ENCODE data around the gene PTGIS.
"Not testable (repeated sequence)": the region's sequence is repeated elsewhere in the genome, so short reads cannot be mapped to it uniquely, and the experiment has no call there.

Gene PTGIS

DNA sequence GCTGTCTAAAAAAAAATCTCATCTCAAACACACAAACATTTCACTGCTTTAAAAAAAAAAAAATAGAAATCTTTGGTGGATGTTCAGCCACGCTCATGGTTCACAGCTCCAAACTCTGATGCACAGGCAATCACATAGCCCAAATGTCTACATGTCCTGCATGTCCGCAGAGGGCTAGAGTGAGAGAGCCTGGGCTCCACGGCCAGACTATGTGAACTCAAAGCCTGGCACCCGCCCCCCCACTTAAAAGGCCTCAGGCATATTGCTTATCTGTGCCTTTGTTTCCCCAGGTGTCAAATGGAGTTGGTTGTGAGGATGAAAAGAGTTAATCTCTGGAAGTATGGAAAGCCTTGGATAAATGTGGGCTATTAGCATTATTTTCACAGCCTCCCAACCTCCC, 10.5 kb upstream of the PTGIS start:
- no peak for DNase-seq

DNA sequence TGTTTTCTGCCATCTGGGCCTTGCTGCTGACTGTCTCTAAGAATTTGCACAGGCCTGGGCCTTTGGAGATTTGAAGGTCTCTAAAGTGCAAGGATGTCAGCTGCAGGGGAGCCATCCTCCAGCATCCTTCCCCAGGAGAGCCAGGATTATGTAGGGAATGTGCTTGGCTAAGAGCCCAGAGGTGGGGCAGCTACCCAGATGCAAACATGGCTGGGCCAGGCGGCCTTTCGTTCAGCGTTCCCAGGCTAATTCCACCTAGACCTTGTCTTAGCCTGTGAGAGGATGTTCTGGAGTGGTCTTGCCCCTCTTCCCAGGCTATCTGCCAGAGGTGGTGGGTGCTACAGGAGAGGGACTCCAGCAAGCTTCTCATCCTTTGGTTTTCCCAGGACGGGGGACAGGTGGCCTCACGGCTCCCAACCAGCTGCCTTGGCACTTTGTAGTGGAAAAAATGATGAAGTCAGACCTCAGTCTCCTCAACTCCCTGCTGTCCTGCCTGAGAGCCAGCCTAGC, 7.7 kb upstream of the PTGIS start:
- DNase-seq: peak; percentile 63

- no peak for DNase-seq
These were observed 6.0 kb upstream of the PTGIS start for GRCh38 chr20:49573900-49574416.

GRCh38 chr20:49572857-49573256, 4.9 kb upstream of the PTGIS start:
- no peak for DNase-seq

- DNase-seq: no peak
These were observed 3.6 kb upstream of the PTGIS start for GRCh38 chr20:49571553-49571835.

GRCh38 chr20:49570828-49571552, 3.1 kb upstream of the PTGIS start:
- peak; percentile 18 for DNase-seq

DNA sequence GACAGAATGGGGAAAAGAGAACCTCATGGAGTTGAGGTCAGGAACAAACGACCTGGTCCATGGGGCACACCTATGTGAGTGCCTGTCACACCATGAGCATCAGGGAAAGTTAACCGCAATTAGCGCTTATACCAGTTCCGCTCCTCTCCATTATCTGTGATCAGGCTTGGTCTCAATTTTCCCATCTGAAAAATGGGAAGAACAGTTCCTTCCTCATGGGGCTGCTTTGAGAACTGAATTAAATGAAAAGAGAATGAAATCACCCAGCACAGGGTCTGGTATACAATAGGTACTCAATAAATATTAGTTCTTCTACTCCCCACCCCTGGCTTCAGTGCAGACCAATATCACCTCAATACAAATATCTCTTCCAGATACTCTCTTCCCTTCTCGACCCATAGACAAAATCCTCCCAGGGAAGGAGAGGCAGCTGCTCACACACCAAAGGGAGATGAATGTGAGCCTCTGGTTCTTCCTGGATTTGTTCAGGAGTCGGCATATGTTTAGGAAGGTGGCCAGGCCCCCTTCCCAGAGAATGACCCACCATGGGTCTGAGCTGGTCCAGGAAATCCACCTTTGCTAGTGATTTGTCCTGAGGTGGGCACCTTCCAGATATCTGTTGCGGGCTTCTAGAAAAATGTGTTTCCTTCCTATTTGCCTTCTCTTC, 2.4 kb upstream of the PTGIS start:
- DNase-seq: no peak

DNA sequence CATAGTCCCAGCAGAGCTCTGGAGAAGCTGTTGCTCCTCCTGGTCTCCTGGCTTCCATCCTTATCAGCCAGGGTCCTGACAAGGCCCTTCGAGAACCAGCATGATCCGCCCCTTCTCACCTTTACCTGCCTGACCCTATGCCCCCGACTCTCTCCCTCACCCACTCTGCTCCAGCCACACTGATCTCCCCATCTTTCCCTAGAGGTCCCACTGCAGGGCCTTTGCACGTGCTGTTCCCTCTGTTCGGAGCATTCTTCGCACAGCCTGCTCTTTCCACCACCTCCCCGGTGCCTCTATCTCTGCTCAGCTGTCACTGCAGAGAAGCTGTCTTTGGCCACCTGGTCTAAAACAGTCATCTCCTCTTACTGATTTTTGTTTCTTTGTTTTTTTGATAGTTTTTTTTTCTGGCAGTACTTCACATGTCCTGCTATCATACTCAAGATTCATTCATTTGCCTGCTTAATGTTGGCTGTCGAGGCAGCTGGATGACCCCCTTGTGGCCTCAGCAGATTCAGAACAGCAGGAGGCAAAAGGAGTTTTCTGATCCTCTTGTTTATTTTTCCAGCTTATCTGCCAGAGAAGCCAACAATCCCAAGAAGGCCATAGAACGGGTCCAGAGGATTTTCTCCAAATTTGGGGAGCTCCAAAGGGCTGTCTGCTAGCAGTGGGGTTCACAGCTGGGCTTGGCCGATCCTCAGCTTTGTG, 1.6 kb upstream of the PTGIS start:
- no peak for DNase-seq

- DNase-seq: no peak
These were observed 578 bp upstream of the PTGIS start for GRCh38 chr20:49568278-49569151.

DNA sequence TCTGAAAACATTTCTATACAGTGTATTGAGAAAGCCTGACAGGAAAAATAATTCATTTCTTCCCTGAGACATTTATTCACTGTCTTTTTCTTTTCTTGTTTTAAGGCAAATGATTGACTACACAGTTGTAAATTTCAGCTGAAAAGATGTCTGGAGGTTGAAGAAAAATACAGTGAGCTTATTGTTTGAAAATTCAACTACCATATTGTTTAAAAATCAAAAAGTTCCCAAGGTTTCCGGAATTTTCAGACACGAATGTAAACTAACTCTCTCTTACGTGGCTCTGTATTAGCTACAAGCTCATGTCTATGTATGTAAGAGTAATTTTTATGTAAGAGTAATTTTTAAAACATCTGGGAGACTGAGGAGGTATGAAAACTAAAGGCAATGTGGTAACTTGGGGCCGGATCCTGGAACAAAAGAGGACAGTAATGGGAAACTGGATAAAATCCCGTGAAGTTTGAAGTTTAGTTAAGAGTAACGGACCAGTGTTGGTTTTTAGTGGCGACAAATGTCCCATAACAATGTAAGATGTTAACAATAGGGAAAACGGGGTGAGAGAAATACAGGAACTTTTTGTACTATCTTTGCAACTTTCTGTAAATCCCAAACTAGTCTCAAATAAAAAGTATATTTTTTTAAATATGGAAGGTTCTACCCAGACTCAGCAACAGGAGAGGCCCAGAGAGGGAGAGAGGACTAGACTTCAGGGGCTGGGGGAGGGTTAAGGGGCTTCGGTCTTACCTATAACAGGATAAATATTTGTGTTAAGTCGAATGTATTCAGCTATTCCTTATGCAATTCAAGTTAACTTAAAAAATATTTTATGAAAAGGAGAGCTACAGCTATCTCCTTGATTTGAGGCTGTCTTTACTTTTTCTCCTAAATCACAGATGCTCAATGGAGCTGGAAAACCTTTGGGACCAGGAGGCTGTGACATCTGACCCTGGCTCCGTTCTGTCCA, 1.3 kb downstream of the PTGIS start:
- DNase-seq: no peak

DNA sequence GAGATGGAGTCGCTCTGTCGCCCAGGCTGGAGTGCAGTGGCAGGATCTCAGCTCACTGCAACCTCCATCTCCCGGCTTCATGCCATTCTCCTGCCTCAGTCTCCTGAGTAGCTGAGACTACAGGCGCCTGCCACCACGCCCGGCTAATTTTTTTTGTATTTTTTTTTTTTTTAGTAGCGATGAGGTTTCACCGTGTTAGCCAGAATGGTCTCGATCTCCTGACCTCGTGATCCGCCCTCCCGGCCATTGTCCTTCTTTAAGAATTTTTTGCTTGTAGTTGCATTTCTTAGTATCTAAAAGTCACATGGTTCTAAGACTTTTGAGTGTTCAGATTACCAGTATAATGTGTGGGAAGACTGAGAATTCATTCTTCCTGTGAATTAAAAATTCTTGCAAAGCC, 2.9 kb downstream of the PTGIS start:
- not testable (repeated sequence) for DNase-seq

GRCh38 chr20:49563015-49563980, 4.6 kb downstream of the PTGIS start:
- DNase-seq: no peak

DNA sequence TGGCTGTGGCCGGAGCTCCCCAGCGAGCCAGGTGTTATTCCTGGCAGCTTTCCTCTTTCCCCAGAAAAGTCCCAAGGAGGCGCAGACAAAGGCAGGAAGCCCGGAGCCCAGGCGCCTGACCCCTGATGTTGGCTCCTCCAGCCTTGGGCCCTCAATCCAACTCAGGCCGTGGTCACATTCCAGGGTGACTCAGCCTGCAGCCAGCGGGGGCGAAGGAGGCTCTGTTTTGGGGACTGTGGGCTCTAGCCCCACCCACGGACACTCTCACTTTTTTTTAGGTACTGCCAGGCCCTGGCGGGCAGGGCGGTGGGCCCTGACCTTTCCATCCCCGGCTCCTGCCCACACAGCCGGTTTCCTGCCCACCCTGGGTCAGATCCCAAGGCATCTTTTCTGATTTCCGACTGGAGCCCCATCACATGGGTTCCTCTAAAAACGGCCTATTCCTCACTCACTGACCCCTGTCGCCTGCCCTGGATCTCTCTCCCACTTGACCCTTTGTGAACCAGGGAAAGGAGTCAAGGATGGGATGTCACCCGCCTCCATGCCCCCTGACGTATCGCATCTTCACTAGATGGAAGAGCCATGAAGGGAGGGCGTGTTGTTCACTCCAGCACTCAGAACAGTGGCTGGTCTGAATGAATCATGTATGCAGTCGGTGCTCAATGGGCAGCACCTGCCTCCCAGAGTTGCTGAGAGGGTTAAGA, 5.5 kb downstream of the PTGIS start:
- DNase-seq: peak; percentile 66

GRCh38 chr20:49561806-49562205, 6.1 kb downstream of the PTGIS start:
- no peak for DNase-seq

GRCh38 chr20:49561256-49561655, 6.7 kb downstream of the PTGIS start:
- DNase-seq: no peak

DNA sequence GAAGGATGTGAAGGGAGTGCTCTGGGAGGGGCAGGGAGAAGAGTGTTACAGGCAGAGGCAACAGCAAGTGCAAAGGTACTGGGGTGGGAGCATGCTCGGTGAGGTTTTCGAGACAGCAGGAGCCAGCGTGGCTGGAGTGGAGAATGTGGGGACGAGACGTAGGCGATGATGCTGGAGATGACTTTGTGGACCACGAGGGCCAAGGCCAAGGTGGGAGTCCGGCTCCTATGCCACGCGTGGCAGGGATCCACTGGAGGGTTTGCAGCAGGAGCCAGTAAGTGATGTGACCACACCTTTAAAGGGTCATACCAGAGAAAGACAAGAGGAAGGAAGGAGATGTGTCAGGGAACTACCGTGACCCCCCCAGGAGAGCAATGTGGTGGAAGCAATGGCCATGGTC, 7.3 kb downstream of the PTGIS start:
- DNase-seq: no peak

GRCh38 chr20:49560186-49560585, 7.8 kb downstream of the PTGIS start:
- DNase-seq: no peak

DNA sequence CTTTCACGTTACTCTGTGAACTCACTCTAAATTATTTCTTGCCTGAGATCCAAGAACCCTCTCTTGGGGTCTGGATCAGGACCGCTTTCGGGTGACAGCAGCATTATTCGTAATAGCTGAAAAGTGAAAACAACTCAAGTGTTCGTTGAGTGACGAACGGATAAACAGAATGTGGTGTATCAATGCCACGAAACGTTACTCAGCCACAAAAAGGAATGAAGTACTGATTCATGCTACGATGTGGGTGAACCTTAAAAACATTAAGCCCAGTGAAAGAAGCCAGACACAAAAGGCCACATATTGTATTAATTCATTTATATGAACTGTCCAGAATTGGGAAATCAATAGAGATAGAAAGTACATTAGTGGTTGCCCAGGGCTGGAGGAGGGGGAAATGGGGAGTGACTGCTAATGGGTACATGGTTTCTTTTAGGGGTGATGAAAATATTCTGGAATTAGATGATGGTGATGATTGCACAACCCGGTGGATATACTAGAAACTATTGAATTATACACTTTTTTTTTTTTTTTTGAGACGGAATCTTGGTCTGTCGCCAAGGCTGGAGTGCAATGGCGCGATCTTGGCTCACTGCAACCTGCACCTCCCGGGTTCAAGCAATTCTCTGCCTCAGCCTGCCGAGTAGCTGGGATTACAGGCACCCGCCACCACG, 8.4 kb downstream of the PTGIS start:
- DNase-seq: peak; percentile 50

GRCh38 chr20:49558826-49559225, 9.1 kb downstream of the PTGIS start:
- no peak for DNase-seq
